ENCODE measurements around the gene SETSIP. TPM values are rescaled to one million over a fixed set of nuclear protein-coding genes. Genes with fewer than 3 reads are reported as not detected.
"Not testable (repeated sequence)": the region's sequence is repeated elsewhere in the genome, so short reads cannot be mapped to it uniquely, and the experiment has no call there.

SETSIP gene
- total RNA-seq, 1 donor from 2014 or later, result not detected

DNA sequence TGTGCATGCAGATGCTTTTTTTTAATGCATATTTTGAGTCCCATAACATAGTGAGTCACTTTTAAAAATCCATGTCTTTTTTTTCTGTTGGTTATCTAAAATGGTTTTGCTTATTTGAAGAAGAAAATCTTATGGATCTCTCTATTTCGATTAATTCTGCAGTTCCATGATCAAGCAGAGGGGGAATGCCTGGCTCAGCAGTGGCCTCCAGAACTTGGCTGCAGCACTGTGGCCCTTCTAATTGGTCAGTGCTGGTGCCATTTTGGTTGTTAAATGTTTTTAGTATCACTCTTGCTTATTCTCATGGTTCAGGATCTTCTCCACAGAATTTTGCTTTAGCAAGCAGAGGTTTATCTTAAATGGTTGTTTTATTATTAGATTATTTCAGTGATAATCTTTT lies 34.2 kb downstream of the SETSIP start:
- H3K4me1 Mint-ChIP-seq (ENCODE audit: low read depth), result no peaks in the 10 kb centered on the region
- H3K9me3 Mint-ChIP-seq, result no peaks in the 10 kb centered on the region
- H3K36me3 Mint-ChIP-seq (ENCODE audit: low read depth), result no peaks in the 10 kb centered on the region
- no peak overlapping the region for H3K4me3 Mint-ChIP-seq
- no peak overlapping the region for H3K27ac Mint-ChIP-seq
- intact Hi-C loops (cut with micrococcal nuclease), result no loop called here
- H3K27me3 Mint-ChIP-seq (ENCODE audit: insufficient read depth), result peaks cover 10% of the 10 kb centered on the region
- no peak for DNase-seq (ENCODE audit: low spot score)

DNA sequence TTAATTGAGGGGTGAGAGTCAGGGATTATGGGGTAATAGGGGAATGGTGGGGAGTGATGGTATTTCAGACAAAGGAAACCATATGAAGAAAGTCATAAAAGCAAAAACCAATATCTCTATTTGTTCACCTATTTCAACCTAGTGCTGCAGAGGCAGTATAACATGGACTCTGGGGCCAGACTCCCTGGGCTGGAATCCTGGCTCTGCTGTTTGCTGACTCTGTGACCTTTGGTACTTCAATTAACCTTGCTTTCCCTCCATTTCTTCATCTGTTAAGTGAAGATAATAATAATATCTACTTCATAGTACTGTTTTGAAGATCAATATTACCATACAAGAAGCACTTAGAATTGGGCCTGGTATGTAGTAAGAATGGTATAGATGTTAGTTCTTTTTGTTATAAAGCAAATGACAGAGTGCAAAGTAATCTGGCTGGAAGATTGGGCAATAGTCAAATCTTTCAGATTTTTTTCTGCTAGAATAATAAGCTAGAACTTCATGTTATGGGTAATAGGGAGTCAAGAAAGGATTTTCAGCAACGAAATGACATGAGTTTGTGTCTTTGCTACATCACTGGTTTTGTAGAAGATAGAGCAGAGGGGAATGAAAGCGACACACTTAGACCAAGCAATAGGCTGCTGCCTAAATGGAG lies 36.4 kb downstream of the SETSIP start:
- H3K36me3 Mint-ChIP-seq (ENCODE audit: low read depth), result no peaks in the 10 kb centered on the region
- H3K4me3 Mint-ChIP-seq, result no peak overlapping the region
- peaks cover 19% of the 10 kb centered on the region for H3K27me3 Mint-ChIP-seq (ENCODE audit: insufficient read depth)
- H3K9me3 Mint-ChIP-seq, result no peaks in the 10 kb centered on the region
- no peak overlapping the region for H3K27ac Mint-ChIP-seq
- intact Hi-C loops (cut with micrococcal nuclease), result no loop called here
- no peak for DNase-seq (ENCODE audit: low spot score)
- H3K4me1 Mint-ChIP-seq (ENCODE audit: low read depth), result no peaks in the 10 kb centered on the region

DNA sequence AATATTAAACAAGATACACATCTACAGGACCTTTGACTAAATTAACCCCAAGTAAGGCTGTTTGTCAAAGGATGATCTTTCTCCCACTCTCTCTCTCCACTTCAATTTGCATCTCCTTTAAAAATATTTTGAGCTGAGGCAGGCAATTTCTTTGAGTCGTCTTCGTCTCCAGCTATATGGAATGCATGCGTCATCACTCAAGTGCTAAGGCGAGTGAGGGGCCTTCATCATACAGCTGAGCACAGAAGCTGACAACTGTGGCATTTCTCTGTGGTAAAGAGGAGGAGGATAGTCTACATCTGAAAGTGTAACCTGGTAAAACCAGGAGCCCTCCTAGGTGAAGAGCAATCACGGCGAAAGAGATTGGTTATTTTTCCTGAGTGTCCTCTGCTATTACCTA lies 37.8 kb downstream of the SETSIP start:
- no peak overlapping the region for H3K27ac Mint-ChIP-seq
- no peaks in the 10 kb centered on the region for H3K9me3 Mint-ChIP-seq
- H3K36me3 Mint-ChIP-seq (ENCODE audit: low read depth), result no peaks in the 10 kb centered on the region
- no peak overlapping the region for H3K4me3 Mint-ChIP-seq
- no peaks in the 10 kb centered on the region for H3K4me1 Mint-ChIP-seq (ENCODE audit: low read depth)
- no peak for DNase-seq (ENCODE audit: low spot score)
- intact Hi-C loops (cut with micrococcal nuclease), result no loop called here
- peaks cover 21% of the 10 kb centered on the region for H3K27me3 Mint-ChIP-seq (ENCODE audit: insufficient read depth)

DNA sequence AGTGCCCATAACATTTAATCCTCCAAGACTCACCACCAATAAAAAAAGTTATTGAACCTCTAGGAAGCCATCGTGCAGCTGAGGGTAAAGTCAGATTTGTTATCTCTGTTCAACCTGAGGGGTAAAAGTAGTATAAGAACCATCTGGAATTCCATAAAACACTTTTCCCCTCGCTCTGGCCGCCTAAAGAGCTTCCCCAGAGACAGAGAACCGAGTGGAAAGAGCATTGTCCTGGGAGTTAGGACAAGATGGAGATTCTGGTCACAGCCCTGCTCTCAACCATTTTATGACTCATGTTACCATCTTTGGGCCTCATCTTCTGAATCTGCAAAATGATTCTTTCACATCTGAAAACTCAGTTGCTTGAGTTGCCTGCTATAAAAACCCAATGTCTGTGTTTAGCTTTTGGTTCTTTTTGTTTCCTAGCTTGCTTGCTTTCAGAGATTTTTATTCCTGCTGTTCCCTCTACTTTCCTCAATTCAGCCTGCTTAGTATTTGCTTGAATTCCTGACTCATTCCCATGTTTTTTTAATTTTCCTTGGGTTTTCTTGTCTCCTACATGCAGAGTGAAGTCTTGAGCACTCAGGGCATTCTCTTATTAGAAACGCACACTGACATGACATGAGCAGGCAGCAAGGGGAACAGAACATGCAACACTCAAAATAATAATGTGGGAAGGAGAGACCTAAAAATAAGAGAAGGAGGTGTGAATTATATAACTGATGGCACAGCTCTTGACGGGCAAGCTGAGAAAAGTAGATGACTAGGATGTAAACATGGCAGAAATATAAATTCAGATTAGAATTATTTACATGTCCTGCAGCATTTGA lies 43.7 kb downstream of the SETSIP start:
- H3K27me3 Mint-ChIP-seq (ENCODE audit: insufficient read depth), result peaks cover 30% of the 10 kb centered on the region
- no peaks in the 10 kb centered on the region for H3K9me3 Mint-ChIP-seq
- intact Hi-C loops (cut with micrococcal nuclease), result no loop called here
- H3K36me3 Mint-ChIP-seq (ENCODE audit: low read depth), result no peaks in the 10 kb centered on the region
- no peak overlapping the region for H3K4me3 Mint-ChIP-seq
- no peak for DNase-seq (ENCODE audit: low spot score)
- H3K27ac Mint-ChIP-seq, result no peak overlapping the region
- peaks cover 15% of the 10 kb centered on the region for H3K4me1 Mint-ChIP-seq (ENCODE audit: low read depth)

- Mint-ChIP-seq H3K36me3 (ENCODE audit: low read depth) (no peaks in the 10 kb centered on the region), H3K27me3 (ENCODE audit: insufficient read depth) (peaks cover 24% of the 10 kb centered on the region), H3K4me3 (peak overlapping the region; percentile 75), H3K9me3 (no peaks in the 10 kb centered on the region), H3K4me1 (ENCODE audit: low read depth) (peaks cover 15% of the 10 kb centered on the region), H3K27ac (no peak overlapping the region)
- intact Hi-C loops (cut with micrococcal nuclease), result no loop called here
- DNase-seq (ENCODE audit: low spot score), result no peak
Measured at GRCh38 chr1:92030656-92031107, 44.5 kb downstream of the SETSIP start.

DNA sequence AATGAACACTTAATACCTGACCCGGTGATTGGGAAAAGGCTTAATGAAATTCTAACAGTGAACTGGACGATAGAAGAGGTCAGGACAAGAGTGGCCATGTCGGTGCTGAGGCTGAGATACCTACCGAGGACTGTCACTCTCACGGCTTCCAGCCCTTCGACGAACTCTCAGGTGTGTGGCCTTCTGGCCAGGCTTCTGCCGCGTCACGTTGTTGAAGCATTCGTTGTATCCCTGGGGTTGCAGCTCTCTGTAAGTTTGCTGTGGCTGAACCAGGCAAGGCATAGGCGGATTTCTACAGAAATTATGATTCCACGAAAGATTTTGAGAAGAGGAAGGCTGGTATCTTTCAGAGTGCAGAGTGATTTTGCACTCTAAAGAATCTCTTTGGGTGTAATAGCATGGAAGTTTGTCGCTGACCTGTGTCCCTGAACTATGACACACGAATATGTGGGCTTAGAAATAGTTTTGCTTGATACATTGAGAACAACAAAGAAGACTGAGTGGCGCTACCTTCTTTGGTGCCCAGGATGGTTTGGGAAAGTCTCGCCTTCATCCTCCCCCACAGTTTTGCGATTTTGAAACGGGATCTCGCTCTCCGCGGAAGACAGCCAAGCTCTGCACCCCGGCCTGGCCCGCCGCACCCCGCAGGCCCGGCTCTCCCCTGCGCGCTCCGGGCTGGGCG lies 45.8 kb downstream of the SETSIP start:
- intact Hi-C loops (cut with micrococcal nuclease), result no loop called here
- Mint-ChIP-seq H3K4me1 (ENCODE audit: low read depth) (peaks cover 15% of the 10 kb centered on the region), H3K27ac (no peak overlapping the region), H3K4me3 (peak overlapping the region; percentile 74), H3K9me3 (no peaks in the 10 kb centered on the region), H3K27me3 (ENCODE audit: insufficient read depth) (peaks cover 18% of the 10 kb centered on the region), H3K36me3 (ENCODE audit: low read depth) (no peaks in the 10 kb centered on the region)
- no peak for DNase-seq (ENCODE audit: low spot score)

- H3K27ac Mint-ChIP-seq, result no peak overlapping the region
- H3K36me3 Mint-ChIP-seq (ENCODE audit: low read depth), result no peaks in the 10 kb centered on the region
- DNase-seq (ENCODE audit: low spot score), result no peak
- intact Hi-C loops (cut with micrococcal nuclease), result no loop called here
- H3K9me3 Mint-ChIP-seq, result no peaks in the 10 kb centered on the region
- H3K4me1 Mint-ChIP-seq (ENCODE audit: low read depth), result peaks cover 15% of the 10 kb centered on the region
- no peak overlapping the region for H3K4me3 Mint-ChIP-seq
- H3K27me3 Mint-ChIP-seq (ENCODE audit: insufficient read depth), result peaks cover 25% of the 10 kb centered on the region
Measured at GRCh38 chr1:92026806-92027205, 48.4 kb downstream of the SETSIP start.

GRCh38 chr1:92026042-92026441 lies 49.2 kb downstream of the SETSIP start:
- H3K36me3 Mint-ChIP-seq (ENCODE audit: low read depth); H3K9me3 Mint-ChIP-seq; H3K27ac Mint-ChIP-seq; DNase-seq (ENCODE audit: low spot score); intact Hi-C loops (cut with micrococcal nuclease); H3K4me3 Mint-ChIP-seq: not testable (repeated sequence)
- Mint-ChIP-seq H3K27me3 (ENCODE audit: insufficient read depth) (peaks cover 25% of the 10 kb centered on the region), H3K4me1 (ENCODE audit: low read depth) (peaks cover 14% of the 10 kb centered on the region)

Other genes with a start within 250 kb of the SETSIP start
- 8.9 and 11.8 TPM in 2 replicates for gene TGFBR3, start 189.3 kb downstream of the SETSIP start, total RNA-seq
- not detected in 2 replicates for gene BRDT, start 126.0 kb downstream of the SETSIP start, total RNA-seq
- gene EPHX4, start 45.4 kb downstream of the SETSIP start, total RNA-seq, result 1.0 and 1.2 TPM in 2 replicates
- gene BTBD8, start 4.9 kb upstream of the SETSIP start, total RNA-seq, result 0.91 and 1.0 TPM in 2 replicates
- not detected in 2 replicates for gene C1orf146, start 142.5 kb upstream of the SETSIP start, total RNA-seq
- 29.2 and 29.7 TPM in 2 replicates for gene GLMN, start 223.6 kb upstream of the SETSIP start, total RNA-seq
- 42.0 and 44.8 TPM in 2 replicates for gene RPAP2, start 223.6 kb upstream of the SETSIP start, total RNA-seq